ENCODE data around the gene MTHFD2. TPM values are rescaled to one million over a fixed set of nuclear protein-coding genes. Genes with fewer than 3 reads are reported as not detected.
"Not testable (repeated sequence)": the region's sequence is repeated elsewhere in the genome, so short reads cannot be mapped to it uniquely, and the experiment has no call there.

The MTHFD2 gene
- total and polyA plus RNA-seq, 2 donors (not counting 1 experiment from before 2014, with no cell fraction given) = 9.5 to 18.0 TPM

GRCh38 chr2:74215771-74216170 lies 17.4 kb downstream of the MTHFD2 start:
- peaks cover 10% of the 10 kb centered on the region for H3K4me1 Mint-ChIP-seq
- Histone ChIP-seq H3K36me3 (replicated peaks in 1 of 2; ENCODE audit: control extremely low read depth in 1 of 2, control insufficient read depth in 1 of 2, extremely low read depth in 1 of 2, insufficient read depth in 2 of 2, low read length in 1 of 2) (peaks cover 10 to 24% of the 10 kb centered on the region in 2 experiments), H3K4me1 (ENCODE audit: control insufficient read depth in 2 of 2, insufficient read depth in 2 of 2, low read length in 2 of 2) (peaks cover 8 to 11% of the 10 kb centered on the region in 2 donors)
- H3K27me3 ChIP-seq (replicated peaks in 1 of 4; ENCODE audit: control extremely low read depth in 1 of 4, control insufficient read depth in 3 of 4, insufficient read depth in 4 of 4, low read length in 3 of 4); H2AFZ ChIP-seq (ENCODE audit: insufficient read depth, low read depth, low read length, poor library complexity, severe bottlenecking); H3K27me3 Mint-ChIP-seq; POLR2A ChIA-PET; H3K4me2 ChIP-seq (replicated peaks; ENCODE audit: low read depth, low read length, poor library complexity, severe bottlenecking); H4K20me1 ChIP-seq (ENCODE audit: control insufficient read depth, insufficient read depth, low read length, poor library complexity, severe bottlenecking); DNase-seq; H3K9ac ChIP-seq (ENCODE audit: low read length); H3K4me3 ChIP-seq (ENCODE audit: control extremely low read depth in 1 of 5, extremely low read depth in 1 of 5, insufficient read depth in 1 of 5, low read depth in 2 of 5, low read length in 4 of 5); H3K9me3 Mint-ChIP-seq (ENCODE audit: insufficient read depth); H3K9me3 ChIP-seq (ENCODE audit: control extremely low read depth in 1 of 3, control insufficient read depth in 2 of 3, insufficient read depth in 1 of 3, low read length in 2 of 3); H3K27ac ChIP-seq (ENCODE audit: low read length in 2 of 2); H3K27ac Mint-ChIP-seq; H3K4me3 Mint-ChIP-seq; ATAC-seq (ENCODE audit: low read depth); H3K79me2 ChIP-seq (ENCODE audit: control insufficient read depth, insufficient read depth, low read length); intact Hi-C loops (cut with micrococcal nuclease): not testable (repeated sequence)
- WGBS (ENCODE audit: insufficient coverage) = 98% methylated on average over 3 of the region's 6 CpGs
- CTCF ChIA-PET = interaction anchor here (1.1 to 3.4 kb wide), 5 partner anchors 8 to 119 kb away, joined by 4 to 9 read pairs (median 4); no protein-coding TSS in a partner anchor

DNA sequence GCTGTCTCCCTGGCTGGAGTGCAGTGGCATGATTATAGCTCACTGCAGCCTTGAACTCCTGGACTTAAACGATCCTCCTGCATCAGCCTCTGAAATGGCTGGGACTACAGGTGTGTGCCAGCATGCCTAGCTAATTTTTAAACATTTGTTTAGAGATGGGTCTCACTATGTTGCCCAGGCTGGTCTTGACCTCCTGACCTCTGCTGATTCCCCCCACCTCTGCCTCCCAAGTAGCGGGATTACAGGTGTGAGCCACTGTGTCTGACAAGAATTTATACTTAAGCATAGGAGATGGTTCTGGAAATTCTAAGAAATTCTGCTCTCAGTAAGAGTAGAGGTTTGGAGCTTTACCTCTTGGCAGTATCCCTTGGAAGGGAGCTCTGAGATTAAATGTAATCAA lies 18.2 kb downstream of the MTHFD2 start:
- Histone ChIP-seq H3K4me2 (replicated peaks; ENCODE audit: low read depth, low read length, poor library complexity, severe bottlenecking) (no peak overlapping the region), H4K20me1 (ENCODE audit: control insufficient read depth, insufficient read depth, low read length, poor library complexity, severe bottlenecking) (no peaks in the 10 kb centered on the region), H3K9me3 (ENCODE audit: control extremely low read depth in 1 of 3, control insufficient read depth in 2 of 3, insufficient read depth in 1 of 3, low read length in 2 of 3) (no peaks in the 10 kb centered on the region), H3K4me1 (ENCODE audit: control insufficient read depth in 2 of 2, insufficient read depth in 2 of 2, low read length in 2 of 2) (peaks cover 8 to 11% of the 10 kb centered on the region in 2 donors), H3K27me3 (replicated peaks in 1 of 4; ENCODE audit: control extremely low read depth in 1 of 4, control insufficient read depth in 3 of 4, insufficient read depth in 4 of 4, low read length in 3 of 4) (no peaks in the 10 kb centered on the region), H3K79me2 (ENCODE audit: control insufficient read depth, insufficient read depth, low read length) (peaks cover 5% of the 10 kb centered on the region), H3K36me3 (replicated peaks in 1 of 2; ENCODE audit: control extremely low read depth in 1 of 2, control insufficient read depth in 1 of 2, extremely low read depth in 1 of 2, insufficient read depth in 2 of 2, low read length in 1 of 2) (peaks cover 4 to 16% of the 10 kb centered on the region in 2 experiments), H3K9ac (ENCODE audit: low read length) (no peak overlapping the region), H3K27ac (ENCODE audit: low read length in 2 of 2) (no peak overlapping the region), H3K4me3 (ENCODE audit: control extremely low read depth in 1 of 5, extremely low read depth in 1 of 5, insufficient read depth in 1 of 5, low read depth in 2 of 5, low read length in 4 of 5) (no peak overlapping the region), H2AFZ (ENCODE audit: insufficient read depth, low read depth, low read length, poor library complexity, severe bottlenecking) (no peak overlapping the region)
- Mint-ChIP-seq H3K4me3 (no peak overlapping the region), H3K27me3 (no peaks in the 10 kb centered on the region), H3K27ac (no peak overlapping the region), H3K4me1 (peaks cover 8% of the 10 kb centered on the region), H3K9me3 (ENCODE audit: insufficient read depth) (no peaks in the 10 kb centered on the region)
- POLR2A ChIA-PET = no interaction called here
- DNase-seq (no peak), ATAC-seq (ENCODE audit: low read depth) (no peak)
- 100% methylated on average over 1 of the region's 2 CpGs for WGBS (ENCODE audit: insufficient coverage)
- CTCF ChIA-PET = interaction anchor here (1.2 to 3.4 kb wide), 4 partner anchors 12 to 118 kb away, joined by 4 to 9 read pairs (median 4); no protein-coding TSS in a partner anchor
- intact Hi-C loops (cut with micrococcal nuclease) = no loop called here
- TF ChIP-seq CTCF (IDR thresholded peaks at IDR 0.05) (no peak), EZH2 (IDR thresholded peaks at IDR 0.05; ENCODE audit: borderline replicate concordance, insufficient read depth, low read depth, low read length, poor library complexity, severe bottlenecking) (no peak)
